GM18867 (cell line): Measurements from ENCODE around the gene RAC2.
"Not testable (repeated sequence)": the region's sequence is repeated elsewhere in the genome, so short reads cannot be mapped to it uniquely, and the experiment has no call there.

Experiments
- ATAC-seq: cut with Tn5 transposase; IDR thresholded peaks from one replicate; pipeline ENCODE4 v1.9.1; 2021; ENCODE audit warnings: mild to moderate bottlenecking, moderate library complexity; ENCODE audit not compliant: unreplicated experiment

RAC2 gene

GRCh38 chr22:37206841-37207821, 36.9 kb downstream of the RAC2 start:
- ATAC-seq = no peak

- ATAC-seq = no peak
Observed at GRCh38 chr22:37206118-37206840, 37.8 kb downstream of the RAC2 start.

- ATAC-seq = no peak
Observed at GRCh38 chr22:37205046-37205445, 39.0 kb downstream of the RAC2 start.

GRCh38 chr22:37204045-37204655, 39.9 kb downstream of the RAC2 start:
- ATAC-seq = no peak

- no peak for ATAC-seq
Observed at GRCh38 chr22:37203354-37204044, 40.6 kb downstream of the RAC2 start.

GRCh38 chr22:37202716-37203115, 41.4 kb downstream of the RAC2 start:
- ATAC-seq = no peak

- no peak for ATAC-seq
Observed at GRCh38 chr22:37202001-37202555, 42.0 kb downstream of the RAC2 start.

- not testable (repeated sequence) for ATAC-seq
Observed at GRCh38 chr22:37201443-37201820, 42.6 kb downstream of the RAC2 start.

- ATAC-seq = peak; percentile 10
Observed at GRCh38 chr22:37199760-37200108, 44.3 kb downstream of the RAC2 start.

- ATAC-seq = peak; percentile 91
Observed at GRCh38 chr22:37199103-37199759, 44.8 kb downstream of the RAC2 start.

- no peak for ATAC-seq
Observed at GRCh38 chr22:37198258-37199102, 45.6 kb downstream of the RAC2 start.

- ATAC-seq = no peak
Observed at GRCh38 chr22:37197451-37198257, 46.4 kb downstream of the RAC2 start.

GRCh38 chr22:37196539-37197450, 47.3 kb downstream of the RAC2 start:
- ATAC-seq = no peak

- ATAC-seq = no peak
Observed at GRCh38 chr22:37195921-37196320, 48.1 kb downstream of the RAC2 start.

GRCh38 chr22:37194750-37195149, 49.3 kb downstream of the RAC2 start:
- ATAC-seq = no peak

- ATAC-seq = no peak
Observed at GRCh38 chr22:37193629-37194191, 50.4 kb downstream of the RAC2 start.

- no peak for ATAC-seq
Observed at GRCh38 chr22:37192741-37193140, 51.3 kb downstream of the RAC2 start.
